PC-9 (cell line): ENCODE results near the gene PRMT1.

Source experiments
- CTCF ChIP-seq: fragments of 200-600 bp; sonication (generic); conservative IDR thresholded peaks from 2 replicates; pipeline ENCODE4 v1.6.1; 2017; ENCODE audit warnings: mixed run types, antibody characterized with exemption, mild to moderate bottlenecking, moderate library complexity
- EZH2 ChIP-seq: fragments of 200-600 bp; sonication (generic); IDR thresholded peaks from 2 replicates; pipeline ENCODE4 v1.8.0; 2017; ENCODE audit warnings: antibody characterized with exemption, low read depth

GRCh38 chr19:49665036-49665350 lies 12.1 kb upstream of the PRMT1 start:
- TF ChIP-seq EZH2 (no peak), CTCF (no peak)
